Measurements from ENCODE around the gene CACFD1. TPM values are rescaled to one million over a fixed set of nuclear protein-coding genes. Genes with fewer than 3 reads are reported as not detected.

CACFD1 gene
- total RNA-seq, 1 experiment from 2014 or later, result 15.1 TPM

- no peak for DNase-seq
- H3K27ac Mint-ChIP-seq (ENCODE audit: unreplicated experiment), result no peak overlapping the region
- no peak overlapping the region for H3K4me3 Mint-ChIP-seq (ENCODE audit: low read depth, unreplicated experiment)
- TF ChIP-seq, protein P1, sequence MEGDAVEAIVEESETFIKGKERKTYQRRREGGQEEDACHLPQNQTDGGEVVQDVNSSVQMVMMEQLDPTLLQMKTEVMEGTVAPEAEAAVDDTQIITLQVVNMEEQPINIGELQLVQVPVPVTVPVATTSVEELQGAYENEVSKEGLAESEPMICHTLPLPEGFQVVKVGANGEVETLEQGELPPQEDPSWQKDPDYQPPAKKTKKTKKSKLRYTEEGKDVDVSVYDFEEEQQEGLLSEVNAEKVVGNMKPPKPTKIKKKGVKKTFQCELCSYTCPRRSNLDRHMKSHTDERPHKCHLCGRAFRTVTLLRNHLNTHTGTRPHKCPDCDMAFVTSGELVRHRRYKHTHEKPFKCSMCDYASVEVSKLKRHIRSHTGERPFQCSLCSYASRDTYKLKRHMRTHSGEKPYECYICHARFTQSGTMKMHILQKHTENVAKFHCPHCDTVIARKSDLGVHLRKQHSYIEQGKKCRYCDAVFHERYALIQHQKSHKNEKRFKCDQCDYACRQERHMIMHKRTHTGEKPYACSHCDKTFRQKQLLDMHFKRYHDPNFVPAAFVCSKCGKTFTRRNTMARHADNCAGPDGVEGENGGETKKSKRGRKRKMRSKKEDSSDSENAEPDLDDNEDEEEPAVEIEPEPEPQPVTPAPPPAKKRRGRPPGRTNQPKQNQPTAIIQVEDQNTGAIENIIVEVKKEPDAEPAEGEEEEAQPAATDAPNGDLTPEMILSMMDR (IDR thresholded peaks at IDR 0.05; ENCODE audit: unreplicated experiment), result no peak
- peaks cover 10% of the 10 kb centered on the region for H3K27me3 Mint-ChIP-seq (ENCODE audit: unreplicated experiment)
- no peaks in the 10 kb centered on the region for H3K9me3 Mint-ChIP-seq (ENCODE audit: low read depth, unreplicated experiment)
- intact Hi-C loops (cut with micrococcal nuclease; ENCODE audit: unreplicated experiment), result no loop called here
- no peaks in the 10 kb centered on the region for H3K4me1 Mint-ChIP-seq (ENCODE audit: low read depth, unreplicated experiment)
- H3K36me3 Mint-ChIP-seq (ENCODE audit: insufficient read depth, unreplicated experiment), result no peaks in the 10 kb centered on the region
- BruUV-seq (replicated peaks), result no TSS peak
- CTCF ChIA-PET, result no interaction called here
Observed at GRCh38 chr9:133441571-133441970, 18.2 kb upstream of the CACFD1 start.

DNA sequence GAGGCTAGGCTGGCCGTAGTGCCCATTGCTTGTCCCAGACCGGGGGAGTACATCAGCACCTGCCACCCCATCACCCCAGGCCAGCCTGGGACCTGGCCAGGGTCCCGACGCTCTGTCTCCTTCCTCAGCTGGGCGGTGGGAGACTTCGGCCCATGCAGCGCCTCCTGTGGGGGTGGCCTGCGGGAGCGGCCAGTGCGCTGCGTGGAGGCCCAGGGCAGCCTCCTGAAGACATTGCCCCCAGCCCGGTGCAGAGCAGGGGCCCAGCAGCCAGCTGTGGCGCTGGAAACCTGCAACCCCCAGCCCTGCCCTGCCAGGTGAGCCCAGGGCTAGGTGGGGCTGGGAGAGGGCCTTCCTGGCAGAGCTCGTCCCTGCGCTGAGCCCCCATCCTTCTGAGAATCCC, 16.5 kb upstream of the CACFD1 start:
- peaks cover 13% of the 10 kb centered on the region for H3K27me3 Mint-ChIP-seq (ENCODE audit: unreplicated experiment)
- H3K27ac Mint-ChIP-seq (ENCODE audit: unreplicated experiment), result no peak overlapping the region
- no peaks in the 10 kb centered on the region for H3K4me1 Mint-ChIP-seq (ENCODE audit: low read depth, unreplicated experiment)
- intact Hi-C loops (cut with micrococcal nuclease; ENCODE audit: unreplicated experiment), result no loop called here
- H3K36me3 Mint-ChIP-seq (ENCODE audit: insufficient read depth, unreplicated experiment), result no peaks in the 10 kb centered on the region
- TF ChIP-seq, protein P1 (IDR thresholded peaks at IDR 0.05; ENCODE audit: unreplicated experiment), result no peak
- H3K4me3 Mint-ChIP-seq (ENCODE audit: low read depth, unreplicated experiment), result no peak overlapping the region
- no peaks in the 10 kb centered on the region for H3K9me3 Mint-ChIP-seq (ENCODE audit: low read depth, unreplicated experiment)
- BruUV-seq (replicated peaks), result no TSS peak
- DNase-seq, result no peak
- CTCF ChIA-PET, result no interaction called here

GRCh38 chr9:133443982-133444381, 15.8 kb upstream of the CACFD1 start:
- no peaks in the 10 kb centered on the region for H3K9me3 Mint-ChIP-seq (ENCODE audit: low read depth, unreplicated experiment)
- H3K4me3 Mint-ChIP-seq (ENCODE audit: low read depth, unreplicated experiment), result no peak overlapping the region
- CTCF ChIA-PET, result no interaction called here
- TF ChIP-seq, protein P1 (IDR thresholded peaks at IDR 0.05; ENCODE audit: unreplicated experiment), result no peak
- intact Hi-C loops (cut with micrococcal nuclease; ENCODE audit: unreplicated experiment), result no loop called here
- BruUV-seq (replicated peaks), result no TSS peak
- peaks cover under 1% of the 10 kb centered on the region for H3K4me1 Mint-ChIP-seq (ENCODE audit: low read depth, unreplicated experiment)
- no peak for DNase-seq
- H3K27me3 Mint-ChIP-seq (ENCODE audit: unreplicated experiment), result peaks cover 13% of the 10 kb centered on the region
- H3K36me3 Mint-ChIP-seq (ENCODE audit: insufficient read depth, unreplicated experiment), result no peaks in the 10 kb centered on the region
- H3K27ac Mint-ChIP-seq (ENCODE audit: unreplicated experiment), result no peak overlapping the region

- TF ChIP-seq, protein P1 (IDR thresholded peaks at IDR 0.05; ENCODE audit: unreplicated experiment), result no peak
- Mint-ChIP-seq H3K9me3 (ENCODE audit: low read depth, unreplicated experiment) (no peaks in the 10 kb centered on the region), H3K27ac (ENCODE audit: unreplicated experiment) (no peak overlapping the region), H3K4me1 (ENCODE audit: low read depth, unreplicated experiment) (peaks cover 13% of the 10 kb centered on the region), H3K27me3 (ENCODE audit: unreplicated experiment) (peaks cover 13% of the 10 kb centered on the region), H3K36me3 (ENCODE audit: insufficient read depth, unreplicated experiment) (no peaks in the 10 kb centered on the region), H3K4me3 (ENCODE audit: low read depth, unreplicated experiment) (no peak overlapping the region)
- intact Hi-C loops (cut with micrococcal nuclease; ENCODE audit: unreplicated experiment), result no loop called here
- no TSS peak for BruUV-seq (replicated peaks)
- no peak for DNase-seq
- CTCF ChIA-PET, result no interaction called here
Observed at GRCh38 chr9:133445293-133445969, 14.3 kb upstream of the CACFD1 start.

Data from Calu3 (cell line).